ENCODE results near the gene AK1. TPM values are rescaled to one million over a fixed set of nuclear protein-coding genes. Genes with fewer than 3 reads are reported as not detected.

The AK1 gene
- total and polyA plus RNA-seq, 2 of the 8 experiments (the other 6 are each of a cell fraction or from before 2014, with no cell fraction given) = 37.9 to 39.2 TPM

DNA sequence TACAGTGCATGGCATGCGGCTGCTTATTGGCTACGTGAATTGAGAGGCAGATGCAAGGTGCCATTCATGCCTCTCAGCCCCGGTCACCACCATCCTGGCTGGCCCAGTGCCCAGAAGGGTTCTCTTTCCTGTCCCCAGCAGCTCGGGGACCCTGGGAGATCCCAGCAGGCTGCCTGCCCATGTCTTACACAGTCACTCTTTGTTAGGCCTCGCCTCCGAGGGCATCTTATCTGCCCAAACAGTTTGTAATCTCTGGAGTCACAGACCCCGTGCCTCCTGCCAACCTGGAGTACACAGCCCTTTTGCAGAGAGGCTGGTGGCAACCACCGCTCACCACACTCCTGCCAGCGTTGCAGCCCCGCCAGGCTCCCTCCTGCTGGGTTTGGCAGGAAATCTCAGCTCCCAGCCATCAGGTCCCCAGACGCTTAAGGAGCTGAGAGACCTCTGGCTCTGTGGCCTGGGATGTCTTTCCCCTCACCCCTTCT is 7.0 kb upstream of the AK1 start:
- Histone ChIP-seq H2BK20ac (ENCODE audit: low read length) (no peak overlapping the region), H3K4ac (replicated peaks; ENCODE audit: insufficient read length, low read depth, low read length) (no peak overlapping the region), H2BK5ac (ENCODE audit: low read depth, low read length) (no peak overlapping the region; the same call in 1 of the 2 replicates), H3K36me3 (ENCODE audit: control insufficient read depth in 2 of 4, insufficient read depth in 4 of 4, low read length in 3 of 4) (peaks cover 0 to 14% (median 8%) of the 10 kb centered on the region in 4 experiments; a peak in 4 of 8 replicates), H2AK5ac (ENCODE audit: low read depth, low read length) (no peak overlapping the region; the same call in 1 of the 2 replicates), H3K4me2 (ENCODE audit: insufficient read depth in 1 of 2, low read depth in 2 of 2, low read length in 2 of 2) (no peak overlapping the region), H4K5ac (ENCODE audit: insufficient read length, low read depth, low read length) (no peak overlapping the region), H3K14ac (ENCODE audit: insufficient read length) (no peak overlapping the region), H3K4me1 (replicated peaks in 1 of 4; ENCODE audit: control insufficient read depth in 3 of 4, insufficient read depth in 4 of 4, low read length in 3 of 4) (no peaks in the 10 kb centered on the region; a peak in 3 of 7 replicates), H3K9me3 (ENCODE audit: insufficient read depth in 2 of 2, low read depth in 1 of 2, low read length in 1 of 2) (no peaks in the 10 kb centered on the region), H2BK15ac (ENCODE audit: low read length) (no peak overlapping the region), H4K20me1 (replicated peaks in 1 of 2; ENCODE audit: control insufficient read depth in 1 of 2, insufficient read depth in 2 of 2, low read length in 2 of 2) (peaks cover 0 to 2% of the 10 kb centered on the region in 2 experiments), H3K18ac (ENCODE audit: extremely low read depth, low read length) (no peak overlapping the region), H3K9ac (replicated peaks in 1 of 4; ENCODE audit: extremely low read depth in 1 of 4, low read depth in 3 of 4, low read length in 3 of 4) (no peak overlapping the region; a peak in 1 of 7 replicates), H3K79me1 (ENCODE audit: low read depth, low read length) (no peaks in the 10 kb centered on the region), H3K4me3 (ENCODE audit: extremely low read depth in 1 of 4, insufficient read depth in 2 of 4, low read depth in 3 of 4, low read length in 4 of 4) (no peak overlapping the region), H3K27me3 (replicated peaks in 1 of 4; ENCODE audit: control insufficient read depth in 3 of 4, extremely low read depth in 1 of 4, insufficient read depth in 3 of 4, low read length in 3 of 4) (no peaks in the 10 kb centered on the region), H2BK12ac (ENCODE audit: low read depth, low read length) (no peak overlapping the region), H3K79me2 (ENCODE audit: control insufficient read depth in 1 of 2, insufficient read depth in 2 of 2, low read length in 2 of 2) (no peaks in the 10 kb centered on the region), H3K23ac (ENCODE audit: insufficient read length) (no peak overlapping the region), H3K56ac (replicated peaks; ENCODE audit: insufficient read length, low read depth, low read length) (no peak overlapping the region), H3K27ac (ENCODE audit: low read depth, low read length) (no peak overlapping the region), H4K91ac (replicated peaks; ENCODE audit: insufficient read length, low read length) (no peak overlapping the region), H2AFZ (ENCODE audit: low read length) (no peak overlapping the region), H3K23me2 (ENCODE audit: low read depth, low read length) (no peaks in the 10 kb centered on the region), H2BK120ac (replicated peaks; ENCODE audit: low read depth, low read length) (no peak overlapping the region), H4K8ac (ENCODE audit: extremely low read depth, insufficient read depth, low read length) (no peak overlapping the region)
- DNase-seq (ENCODE audit: low read depth in 1 of 2, low spot score in 2 of 2) = no peak
- POLR2A ChIA-PET (ENCODE audit: partially characterized antibody) = interaction anchor here (0.8 to 8.6 kb wide), 8 partner anchors 9 to 82 kb away, joined by 3 to 91 read pairs (median 4); partner anchors contain the start of genes PIP5KL1 and ST6GALNAC6
- WGBS, 2 experiments (ENCODE audit: extremely low coverage in 1 of 2, insufficient coverage in 1 of 2, insufficient read length in 1 of 2, insufficient replicate concordance in 2 of 2, low coverage in 1 of 2, low lambda C conversion rate in 2 of 2, missing lambda C conversion rate in 1 of 2) = 89% methylated on average over 11 of the region's 11 CpGs; no CpG with 5 or more reads in 1 of the 2 experiments
- FAIRE-seq = no peak
- CTCF ChIA-PET (ENCODE audit: partially characterized antibody) = interaction anchor here (0.7 to 2.2 kb wide), 11 partner anchors 9 to 150 kb away, joined by 3 to 10 read pairs (median 5); partner anchors contain the start of genes ST6GALNAC4 and TOR2A
- TF ChIP-seq SIX5 (IDR thresholded peaks at IDR 0.05; ENCODE audit: low read depth, low read length) (no peak), HDAC2 (IDR thresholded peaks at IDR 0.05; ENCODE audit: borderline replicate concordance in 1 of 2, low read depth in 2 of 2, low read length in 2 of 2) (no peak), SP1 (IDR thresholded peaks at IDR 0.05; ENCODE audit: low read depth, low read length) (no peak)

Data from H1 (cell line).